ENCODE results near the gene SLC38A8. TPM values are rescaled to one million over a fixed set of nuclear protein-coding genes. Genes with fewer than 3 reads are reported as not detected.

The SLC38A8 gene
- total RNA-seq, 1 donor from 2014 or later = not detected

- no peak for DNase-seq (ENCODE audit: low read depth, low spot score)
Observed at GRCh38 chr16:83971165-83972130, 71.1 kb downstream of the SLC38A8 start.

GRCh38 chr16:83970430-83970815, 72.2 kb downstream of the SLC38A8 start:
- no peak for DNase-seq (ENCODE audit: low read depth, low spot score)

DNA sequence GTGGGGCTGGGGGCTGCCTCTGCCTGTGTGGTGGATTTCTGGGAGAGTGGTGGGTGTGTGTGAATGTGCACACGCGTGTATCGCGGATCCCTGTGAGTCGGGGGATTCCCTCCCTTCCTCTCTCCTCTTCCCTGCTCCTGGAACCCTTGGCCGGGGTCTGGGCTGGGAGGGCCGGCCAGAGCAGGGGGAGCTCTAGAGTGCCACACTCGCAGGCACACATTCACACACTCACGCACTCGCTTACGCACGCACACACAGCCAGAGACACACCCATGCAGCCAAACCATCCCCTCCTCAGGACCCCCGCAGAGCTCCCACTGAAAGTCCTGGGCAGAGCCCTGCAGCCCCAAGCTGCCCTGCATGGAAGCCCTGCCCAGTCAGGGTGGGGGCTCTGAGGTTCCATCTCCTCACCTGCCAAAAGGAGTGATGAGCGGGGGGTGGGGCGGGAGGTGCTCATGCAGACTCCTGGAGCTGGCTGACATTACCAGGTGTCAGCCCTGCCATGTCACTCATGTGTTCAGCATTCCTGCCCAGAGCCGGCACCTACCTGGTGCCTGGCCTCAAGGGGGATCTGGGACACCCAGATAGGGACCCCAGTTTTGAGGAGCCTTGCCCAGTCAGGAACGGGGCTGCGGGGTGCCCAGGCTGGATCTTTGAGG, 72.7 kb downstream of the SLC38A8 start:
- no peak for DNase-seq (ENCODE audit: low read depth, low spot score)

GRCh38 chr16:83968891-83969649, 73.5 kb downstream of the SLC38A8 start:
- DNase-seq (ENCODE audit: low read depth, low spot score) = no peak

GRCh38 chr16:83968306-83968851, 74.2 kb downstream of the SLC38A8 start:
- no peak for DNase-seq (ENCODE audit: low read depth, low spot score)

DNA sequence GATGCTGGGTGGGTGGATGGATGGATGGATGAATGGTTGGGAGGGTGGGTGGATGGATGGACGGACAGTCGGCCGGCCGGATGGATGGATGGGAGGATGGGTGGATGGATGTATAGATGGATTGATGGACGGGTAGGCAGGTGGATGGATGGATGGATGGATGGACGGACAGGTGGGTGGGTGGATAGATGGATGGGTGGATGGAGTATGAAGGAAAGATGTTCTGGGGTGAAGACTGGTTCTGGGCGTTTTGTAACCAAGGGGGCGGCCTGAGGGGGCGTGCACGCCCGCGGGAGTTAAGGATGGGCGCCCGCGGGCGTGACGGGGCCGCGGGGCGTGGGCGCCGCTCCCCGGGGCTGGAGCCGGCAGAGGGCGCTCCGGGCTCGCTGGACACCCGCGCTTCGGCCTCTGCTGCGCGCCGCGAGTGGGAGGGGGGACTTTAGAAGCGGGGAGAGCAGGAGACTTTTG, 74.7 kb downstream of the SLC38A8 start, which contains the start of gene NECAB2:
Gene NECAB2 (plus strand): TSS at position 407 of the 468 bp plus-strand sequence. CDS start 405 bp downstream, outside the sequence.
- no peak for DNase-seq (ENCODE audit: low read depth, low spot score)

DNA sequence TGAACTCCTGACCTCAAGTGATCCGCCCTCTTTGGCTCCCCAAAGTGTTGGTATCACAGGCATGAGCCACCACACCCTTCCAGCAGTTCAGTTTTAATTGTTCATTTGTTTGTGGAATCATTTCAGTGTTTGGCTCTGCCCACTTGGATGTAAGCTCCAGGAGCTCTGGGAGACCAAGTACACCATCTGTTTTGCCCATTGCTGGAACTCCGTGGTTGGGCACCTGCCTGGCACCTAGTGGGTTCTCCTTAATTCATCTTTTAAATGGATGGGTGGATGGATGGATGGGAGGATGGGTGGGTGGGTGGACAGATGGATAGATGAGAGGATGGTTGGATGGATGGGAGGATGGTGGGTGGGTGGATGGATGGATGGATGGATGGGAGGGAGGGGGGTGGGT, 75.5 kb downstream of the SLC38A8 start:
- DNase-seq (ENCODE audit: low read depth, low spot score) = no peak

GRCh38 chr16:83966153-83966696, 76.4 kb downstream of the SLC38A8 start:
- DNase-seq (ENCODE audit: low read depth, low spot score) = no peak

DNA sequence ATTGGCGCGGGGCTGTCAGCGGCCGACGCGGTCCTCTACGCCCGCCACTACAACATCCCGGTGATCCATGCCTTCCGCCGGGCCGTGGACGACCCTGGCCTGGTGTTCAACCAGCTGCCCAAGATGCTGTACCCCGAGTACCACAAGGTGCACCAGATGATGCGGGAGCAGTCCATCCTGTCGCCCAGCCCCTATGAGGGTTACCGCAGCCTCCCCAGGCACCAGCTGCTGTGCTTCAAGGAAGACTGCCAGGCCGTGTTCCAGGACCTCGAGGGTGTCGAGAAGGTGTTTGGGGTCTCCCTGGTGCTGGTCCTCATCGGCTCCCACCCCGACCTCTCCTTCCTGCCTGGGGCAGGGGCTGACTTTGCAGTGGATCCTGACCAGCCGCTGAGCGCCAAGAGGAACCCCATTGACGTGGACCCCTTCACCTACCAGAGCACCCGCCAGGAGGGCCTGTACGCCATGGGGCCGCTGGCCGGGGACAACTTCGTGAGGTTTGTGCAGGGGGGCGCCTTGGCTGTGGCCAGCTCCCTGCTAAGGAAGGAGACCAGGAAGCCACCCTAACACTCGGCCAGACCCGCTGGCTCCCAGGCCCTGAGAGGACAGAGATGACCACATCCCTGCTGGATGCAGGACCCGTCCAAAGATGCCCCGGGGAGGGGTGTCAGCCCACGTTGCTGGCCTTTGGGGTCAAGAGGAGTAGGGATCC, 77.0 kb downstream of the SLC38A8 start:
- no peak for DNase-seq (ENCODE audit: low read depth, low spot score)

DNA sequence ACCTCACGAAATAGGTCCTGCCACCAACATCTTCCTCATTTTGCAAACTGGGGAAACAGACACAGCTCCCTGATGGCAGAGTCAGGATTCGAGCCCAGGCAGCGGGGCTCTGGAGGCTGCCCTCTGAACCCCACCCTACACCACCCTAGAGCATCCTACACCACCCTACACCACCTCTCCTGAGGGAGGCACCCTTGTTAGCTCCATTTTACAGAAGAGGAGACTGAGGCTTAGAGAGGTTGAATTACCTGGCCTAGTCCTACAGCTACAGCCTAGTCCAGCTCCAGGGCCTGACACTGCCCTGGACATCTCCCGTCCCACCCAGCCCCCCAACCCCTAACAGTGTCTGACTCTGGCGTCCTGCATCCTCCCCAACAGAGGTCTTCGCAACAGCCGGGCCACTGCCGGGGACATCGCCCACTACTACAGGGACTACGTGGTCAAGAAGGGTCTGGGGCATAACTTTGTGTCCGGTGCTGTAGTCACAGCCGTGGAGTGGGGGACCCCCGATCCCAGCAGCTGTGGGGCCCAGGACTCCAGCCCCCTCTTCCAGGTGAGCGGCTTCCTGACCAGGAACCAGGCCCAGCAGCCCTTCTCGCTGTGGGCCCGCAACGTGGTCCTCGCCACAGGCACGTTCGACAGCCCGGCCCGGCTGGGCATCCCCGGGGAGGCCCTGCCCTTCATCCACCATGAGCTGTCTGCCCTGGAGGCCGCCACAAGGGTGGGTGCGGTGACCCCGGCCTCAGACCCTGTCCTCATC, 77.7 kb downstream of the SLC38A8 start:
- no peak for DNase-seq (ENCODE audit: low read depth, low spot score)

GRCh38 chr16:83963277-83964119, 79.1 kb downstream of the SLC38A8 start:
- DNase-seq (ENCODE audit: low read depth, low spot score) = no peak

GRCh38 chr16:83961591-83961990, 81.0 kb downstream of the SLC38A8 start:
- no peak for DNase-seq (ENCODE audit: low read depth, low spot score)

DNA sequence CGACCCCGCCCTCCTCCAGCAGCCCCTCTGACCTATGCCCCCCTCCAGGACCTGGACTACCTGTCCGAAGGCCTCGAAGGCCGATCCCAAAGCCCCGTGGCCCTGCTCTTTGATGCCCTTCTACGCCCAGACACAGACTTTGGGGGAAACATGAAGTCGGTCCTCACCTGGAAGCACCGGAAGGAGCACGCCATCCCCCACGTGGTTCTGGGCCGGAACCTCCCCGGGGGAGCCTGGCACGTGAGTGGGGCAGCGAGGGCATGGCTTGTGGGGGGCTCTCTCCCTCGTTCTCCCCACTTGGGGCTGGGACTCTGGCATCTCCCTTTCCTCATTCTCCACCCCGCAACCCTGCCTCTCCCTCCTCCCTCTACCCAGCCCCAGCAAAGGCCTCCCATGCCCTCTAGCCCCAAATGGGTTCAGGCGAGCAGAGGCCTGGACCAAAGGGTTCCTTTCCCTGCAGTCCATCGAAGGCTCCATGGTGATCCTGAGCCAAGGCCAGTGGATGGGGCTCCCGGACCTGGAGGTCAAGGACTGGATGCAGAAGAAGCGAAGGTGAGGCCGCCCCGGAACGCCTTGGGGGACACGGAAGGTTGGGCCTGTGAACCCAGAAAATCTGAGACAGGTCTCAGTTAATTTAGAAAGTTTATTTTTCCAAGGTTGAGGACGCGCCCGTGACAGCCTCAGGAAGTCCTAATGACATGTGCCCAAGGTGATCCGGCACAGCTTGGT, 81.9 kb downstream of the SLC38A8 start:
- DNase-seq (ENCODE audit: low read depth, low spot score) = no peak

Other genes with a start within 250 kb of the SLC38A8 start
- gene HSBP1, start 234.8 kb downstream of the SLC38A8 start, total RNA-seq = 130 and 143 TPM in 2 replicates
- 2.0 and 2.2 TPM in 2 replicates for gene MLYCD, start 143.7 kb downstream of the SLC38A8 start, total RNA-seq
- 1.7 and 2.8 TPM in 2 replicates for gene OSGIN1, start 89.6 kb downstream of the SLC38A8 start, total RNA-seq
- 0.04 and 0.20 TPM in 2 replicates for gene NECAB2, start 74.6 kb downstream of the SLC38A8 start, total RNA-seq
- 127 and 145 TPM in 2 replicates for gene MBTPS1, start 74.1 kb upstream of the SLC38A8 start, total RNA-seq
- gene HSDL1, start 102.4 kb upstream of the SLC38A8 start, total RNA-seq = 25.6 and 30.1 TPM in 2 replicates
- gene DNAAF1, start 102.5 kb upstream of the SLC38A8 start, total RNA-seq = under 0.01 and 0.07 TPM in 2 replicates
- 13.8 and 21.9 TPM in 2 replicates for gene TAF1C, start 144.3 kb upstream of the SLC38A8 start, total RNA-seq
- gene ADAD2, start 148.4 kb upstream of the SLC38A8 start, total RNA-seq = not detected in 2 replicates
- not detected in 2 replicates for gene KCNG4, start 197.2 kb upstream of the SLC38A8 start, total RNA-seq